Measurements from ENCODE around the gene CRTC3. TPM values are rescaled to one million over a fixed set of nuclear protein-coding genes. Genes with fewer than 3 reads are reported as not detected.
A peak's percentile ranks its signal among the peaks of the same experiment; 100 is the strongest.
"Not testable (repeated sequence)": the region's sequence is repeated elsewhere in the genome, so short reads cannot be mapped to it uniquely, and the experiment has no call there.

Gene CRTC3
- total RNA-seq, 1 experiment from 2014 or later = 7.0 TPM

GRCh38 chr15:90624278-90624981, 94.7 kb downstream of the CRTC3 start:
- DNase-seq (ENCODE audit: low read depth) = no peak

GRCh38 chr15:90625037-90625436, 95.3 kb downstream of the CRTC3 start:
- DNase-seq (ENCODE audit: low read depth) = no peak

DNA sequence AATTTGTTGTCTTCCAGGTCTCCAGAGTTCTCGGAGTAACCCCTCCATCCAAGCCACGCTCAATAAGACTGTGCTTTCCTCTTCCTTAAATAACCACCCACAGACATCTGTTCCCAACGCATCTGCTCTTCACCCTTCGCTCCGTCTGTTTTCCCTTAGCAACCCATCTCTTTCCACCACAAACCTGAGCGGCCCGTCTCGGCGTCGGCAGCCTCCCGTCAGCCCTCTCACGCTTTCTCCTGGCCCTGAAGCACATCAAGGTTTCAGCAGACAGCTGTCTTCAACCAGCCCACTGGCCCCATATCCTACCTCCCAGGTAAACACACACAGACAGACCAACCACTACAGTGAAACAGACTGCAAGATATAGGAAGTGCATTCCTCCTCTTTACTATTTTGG, 99.5 kb downstream of the CRTC3 start:
- DNase-seq (ENCODE audit: low read depth) = no peak

DNA sequence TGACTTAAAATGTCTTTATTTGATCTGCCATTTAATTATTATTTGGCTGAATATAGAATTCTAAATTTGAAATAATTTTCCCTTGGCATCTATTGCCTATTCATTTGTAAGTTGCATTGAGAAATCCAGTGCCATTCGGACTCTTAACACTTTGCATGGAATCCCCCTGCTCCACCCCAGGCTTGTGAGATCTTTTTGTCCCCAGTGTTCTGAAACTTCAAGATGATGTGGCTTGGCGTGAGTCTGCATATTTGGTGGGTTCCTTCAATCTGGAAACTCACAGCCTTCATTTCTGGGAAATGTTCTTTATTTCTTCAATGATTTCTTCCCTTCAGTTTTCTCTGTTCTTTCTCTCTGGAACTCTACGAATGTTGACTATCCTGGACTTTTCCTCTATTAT, 103.6 kb downstream of the CRTC3 start:
- DNase-seq (ENCODE audit: low read depth) = no peak

GRCh38 chr15:90636993-90637392, 107.3 kb downstream of the CRTC3 start:
- DNase-seq (ENCODE audit: low read depth) = not testable (repeated sequence)

DNA sequence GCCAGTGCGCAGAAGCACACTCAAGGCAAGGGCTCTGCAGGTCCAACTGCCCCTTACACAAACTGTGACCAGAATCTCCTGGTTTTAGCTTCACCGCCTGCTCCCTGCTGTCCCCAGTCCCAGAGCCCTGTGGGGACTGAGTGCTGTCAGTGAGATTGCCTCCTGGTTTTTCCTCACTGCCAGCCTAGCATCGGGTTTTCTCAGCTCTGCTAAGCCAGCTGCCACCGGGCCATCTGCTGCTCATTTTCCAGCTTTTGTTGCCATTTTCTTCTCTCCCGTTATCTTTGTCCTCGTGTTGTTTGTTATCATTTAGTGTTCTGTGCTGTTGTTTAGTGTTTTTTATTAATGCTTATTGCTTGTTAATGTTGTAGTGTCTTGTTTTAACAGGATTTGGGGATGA, 108.0 kb downstream of the CRTC3 start:
- DNase-seq (ENCODE audit: low read depth) = no peak

GRCh38 chr15:90638201-90638691, 108.5 kb downstream of the CRTC3 start:
- DNase-seq (ENCODE audit: low read depth) = no peak

DNA sequence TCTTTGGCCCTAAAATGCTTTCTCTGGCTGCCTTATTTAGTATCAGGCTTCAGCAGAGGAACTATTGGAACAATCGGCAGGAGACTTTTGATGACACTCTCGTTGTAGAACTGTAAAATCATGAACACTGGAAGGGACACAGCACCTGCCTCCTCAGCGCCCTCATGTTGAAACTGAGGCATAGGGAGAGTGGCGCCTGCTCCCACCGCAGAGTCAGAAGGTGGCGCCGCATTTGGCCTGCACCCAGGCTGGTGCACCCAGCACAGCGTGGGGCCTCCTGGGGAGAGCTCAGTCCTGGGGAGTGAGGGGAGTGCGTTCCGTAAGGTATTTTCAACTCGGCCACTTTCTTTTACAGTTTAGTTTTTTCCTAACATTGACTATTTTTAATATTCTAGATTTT, 109.2 kb downstream of the CRTC3 start:
- no peak for DNase-seq (ENCODE audit: low read depth)

- DNase-seq (ENCODE audit: low read depth) = no peak
Measured at GRCh38 chr15:90640862-90641261, 111.1 kb downstream of the CRTC3 start.

DNA sequence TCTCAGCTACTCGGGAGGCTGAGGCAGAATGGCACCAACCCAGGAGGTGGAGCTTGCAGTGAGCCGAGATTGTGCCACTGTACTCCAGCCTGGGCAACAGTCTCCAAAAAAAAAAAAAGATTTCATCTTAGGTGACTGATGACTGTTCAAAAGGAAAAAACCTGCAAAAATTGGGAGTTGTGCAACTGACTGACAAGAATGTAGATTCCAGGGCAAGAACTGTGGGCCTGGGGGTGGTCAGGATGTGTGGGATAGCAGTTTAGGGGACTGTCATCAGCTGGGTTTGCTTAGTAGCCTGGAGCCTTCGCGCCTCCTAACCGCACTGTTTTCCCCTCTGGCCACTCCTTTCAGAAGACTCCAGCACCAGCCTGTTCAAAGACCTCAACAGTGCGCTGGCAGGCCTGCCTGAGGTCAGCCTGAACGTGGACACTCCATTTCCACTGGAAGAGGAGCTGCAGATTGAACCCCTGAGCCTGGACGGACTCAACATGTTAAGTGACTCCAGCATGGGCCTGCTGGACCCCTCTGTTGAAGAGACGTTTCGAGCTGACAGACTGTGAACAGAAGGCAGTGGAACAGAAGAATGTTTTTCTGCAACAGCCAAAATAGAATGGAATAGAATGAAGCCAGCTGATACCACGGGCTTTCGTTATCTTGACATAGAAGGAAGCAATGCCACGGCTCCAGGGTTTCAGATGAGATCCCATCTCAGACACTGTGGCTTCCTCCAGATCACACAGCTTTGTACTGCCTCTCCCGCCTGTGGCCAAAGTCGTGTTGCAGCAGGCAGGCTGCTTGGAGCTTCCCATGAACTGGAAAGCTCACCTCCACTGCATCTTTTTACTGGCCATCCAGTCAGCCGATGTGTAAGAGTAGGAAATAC, 112.1 kb downstream of the CRTC3 start:
- no peak for DNase-seq (ENCODE audit: low read depth)

GRCh38 chr15:90642464-90643300, 113.0 kb downstream of the CRTC3 start:
- no peak for DNase-seq (ENCODE audit: low read depth)

GRCh38 chr15:90643301-90643632, 113.5 kb downstream of the CRTC3 start:
- DNase-seq (ENCODE audit: low read depth) = no peak

DNA sequence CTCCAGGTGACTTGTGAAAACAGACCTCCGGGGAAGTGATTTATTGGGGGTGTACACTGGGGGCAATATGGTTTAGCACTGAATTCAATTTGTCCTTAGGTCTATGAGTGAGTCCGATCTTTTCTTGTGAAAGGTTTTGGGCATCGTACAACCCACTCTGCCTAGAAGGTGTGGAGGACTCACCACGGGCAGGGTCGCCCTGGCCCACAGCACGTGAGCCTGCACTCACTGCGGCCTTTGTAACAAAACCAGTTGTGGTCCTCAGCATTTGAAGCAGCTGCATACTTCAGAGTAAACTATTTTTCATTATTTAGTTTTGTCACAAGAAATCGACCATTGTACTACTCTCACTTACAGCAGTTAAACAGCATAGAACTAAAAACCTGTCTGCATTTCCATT, 114.8 kb downstream of the CRTC3 start:
- no peak for DNase-seq (ENCODE audit: low read depth)

DNA sequence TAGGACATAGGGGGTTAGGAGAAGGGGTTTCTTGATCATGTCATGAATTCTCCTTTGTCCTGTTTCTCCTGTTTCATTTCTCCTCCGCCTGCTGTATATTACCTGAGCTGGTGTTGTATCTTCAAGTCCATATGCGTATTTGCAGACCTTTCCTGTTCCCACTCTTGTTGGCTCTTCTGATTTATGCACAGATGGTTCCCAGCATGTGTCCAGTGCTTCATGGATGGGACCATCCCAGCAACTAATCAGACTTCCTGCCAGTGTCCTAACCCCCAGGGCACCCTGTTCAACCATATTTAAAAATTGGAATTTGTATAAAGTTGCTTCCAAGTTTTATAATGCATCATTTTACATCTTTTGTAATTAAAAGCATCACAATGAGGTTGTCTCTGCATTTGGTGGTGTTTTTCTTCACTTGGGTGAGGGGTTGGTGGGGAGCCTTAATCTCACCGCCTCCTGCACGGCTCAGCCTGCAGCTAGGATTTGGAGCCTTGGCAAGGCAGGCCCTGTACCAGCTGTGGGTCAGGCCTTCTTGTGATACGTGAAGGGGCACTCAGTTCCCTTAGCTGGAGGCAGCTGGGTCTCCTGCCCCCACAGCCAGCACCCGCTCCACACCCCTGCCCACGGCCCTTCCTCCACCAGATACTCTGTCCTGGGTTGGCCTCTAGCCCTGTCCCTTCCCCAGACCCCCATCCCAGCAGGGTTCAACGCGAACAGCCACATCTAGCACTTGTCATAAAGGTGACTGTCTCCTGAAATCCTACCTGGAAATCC, 115.4 kb downstream of the CRTC3 start:
- no peak for DNase-seq (ENCODE audit: low read depth)

DNA sequence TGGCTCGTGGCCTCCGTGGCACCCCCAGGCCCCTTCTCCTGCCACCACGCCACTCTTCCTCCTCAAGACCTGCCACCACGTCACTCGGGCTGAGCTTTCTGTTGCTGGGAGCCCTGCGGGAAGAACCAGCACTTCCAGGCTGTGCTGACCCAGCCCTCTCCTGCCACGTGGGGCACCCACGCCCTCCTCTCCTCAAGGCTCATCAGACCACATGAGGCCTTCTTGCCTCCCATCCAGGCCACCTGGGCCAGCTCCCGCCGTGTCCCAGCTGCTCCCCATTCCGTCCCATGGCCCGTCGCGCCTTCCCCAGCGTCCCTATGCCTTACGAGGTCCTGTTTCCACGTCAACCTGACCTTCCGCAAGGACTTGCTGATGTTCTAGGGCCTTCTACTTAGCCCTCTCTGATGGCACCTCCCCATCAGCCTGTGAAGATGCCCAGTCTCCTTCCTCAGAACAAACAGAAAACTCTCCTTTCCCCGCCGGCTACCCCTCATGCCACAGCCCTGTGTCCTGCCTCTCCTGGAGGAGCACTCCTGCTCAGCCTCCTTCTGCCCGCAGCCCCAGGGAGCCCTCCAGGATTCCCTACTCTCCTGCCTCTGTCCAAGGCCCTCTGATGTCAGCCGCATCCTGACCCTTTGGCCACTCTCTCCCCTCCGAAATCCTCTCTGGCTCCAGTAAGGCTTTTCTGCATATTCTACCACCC, 116.3 kb downstream of the CRTC3 start:
- DNase-seq (ENCODE audit: low read depth) = no peak

DNA sequence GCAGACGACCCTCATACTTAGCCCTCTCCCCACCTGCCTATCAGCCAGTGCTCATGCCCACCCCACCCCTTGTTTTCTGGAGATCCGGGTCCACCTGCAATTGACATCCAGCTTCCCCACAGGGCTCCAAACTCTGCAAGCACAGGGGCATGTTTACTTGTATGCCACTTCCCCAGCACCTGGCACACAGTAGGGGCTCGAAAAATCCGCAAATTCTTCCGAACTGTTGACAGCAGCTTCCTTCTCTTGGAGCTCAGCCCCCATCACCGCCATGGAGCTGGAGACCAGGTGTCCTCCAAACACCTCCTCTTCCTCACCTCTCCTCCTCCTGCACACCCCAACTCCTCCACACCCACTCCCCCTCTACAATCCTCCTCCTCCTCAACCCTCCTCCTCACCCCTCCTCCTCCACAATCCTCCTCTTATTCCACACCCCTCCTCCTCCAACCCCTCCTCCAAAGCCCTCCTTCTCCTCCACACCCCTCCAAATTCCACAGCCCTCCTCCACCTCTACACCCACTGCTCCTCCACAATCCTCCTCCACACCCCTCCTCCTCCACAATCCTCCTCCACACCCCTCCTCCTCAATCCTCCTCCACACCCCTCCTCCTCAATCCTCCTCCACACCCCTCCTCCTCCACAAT, 117.1 kb downstream of the CRTC3 start:
- DNase-seq (ENCODE audit: low read depth) = no peak

DNA sequence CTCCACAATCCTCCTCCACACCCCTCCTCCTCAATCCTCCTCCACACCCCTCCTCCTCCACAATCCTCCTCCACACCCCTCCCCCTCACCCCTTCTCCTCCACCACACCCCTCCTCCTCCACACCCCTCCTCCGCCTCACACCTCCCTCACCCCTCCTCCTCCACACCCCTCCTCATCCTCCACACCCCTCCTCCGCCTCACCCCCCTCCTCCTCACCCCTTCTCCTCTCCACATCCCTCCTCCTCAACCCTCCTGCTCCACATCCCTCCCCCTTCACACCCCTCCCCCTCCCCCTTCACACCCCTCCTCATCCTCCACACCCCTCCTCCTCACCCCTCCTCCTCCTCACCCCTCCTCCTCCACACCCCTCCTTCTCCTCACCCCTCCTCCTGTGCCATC, 117.6 kb downstream of the CRTC3 start:
- no peak for DNase-seq (ENCODE audit: low read depth)

DNA sequence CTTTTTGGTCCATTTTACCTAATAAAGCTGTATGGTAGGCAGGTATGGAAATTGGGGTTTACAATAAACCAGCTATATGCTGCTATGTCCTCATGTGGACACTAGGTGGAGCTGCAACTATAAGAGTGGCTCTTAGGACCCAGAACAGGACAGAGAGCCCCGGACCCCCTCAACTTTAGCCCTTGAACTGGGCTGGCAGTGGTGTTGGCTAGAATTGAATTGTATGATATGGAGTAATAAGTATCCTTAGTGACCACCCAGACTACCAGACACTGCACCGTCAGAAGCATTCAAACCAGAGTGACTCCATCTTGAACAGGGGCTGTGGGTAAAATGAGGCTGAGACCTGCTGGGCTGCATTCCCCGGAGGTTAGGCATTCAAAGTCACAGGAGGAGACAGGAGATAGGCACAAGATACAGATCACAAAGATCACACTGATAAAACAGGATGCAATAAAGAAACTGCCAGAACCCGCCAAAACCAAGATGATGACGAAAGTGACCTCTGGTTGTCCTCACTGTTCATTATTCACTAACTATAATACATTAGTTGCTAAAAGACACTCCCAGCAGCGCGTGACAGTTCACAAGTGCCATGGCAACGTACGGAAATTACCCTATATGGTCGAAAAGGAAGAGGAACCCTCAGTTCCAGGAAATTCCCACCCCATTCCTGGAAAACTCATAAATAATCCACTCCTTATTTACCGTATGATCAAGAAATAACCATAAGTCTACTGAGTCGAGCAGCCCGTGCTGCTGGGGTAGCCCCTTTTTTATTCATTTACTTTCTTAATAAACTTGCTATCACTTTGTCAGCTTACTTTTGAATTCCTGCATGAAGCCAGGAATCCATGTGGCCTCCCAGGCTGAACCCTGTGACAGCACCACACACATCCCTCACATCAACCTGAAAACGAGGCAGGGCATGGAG, 118.7 kb downstream of the CRTC3 start:
- DNase-seq (ENCODE audit: low read depth) = peak; percentile 64

All from Daoy (cell line).